22Rv1 (cell line): ENCODE measurements around the gene MMD2.

Experiments used
- H3K27ac ChIP-seq: fragments of 450-650 bp; 2 replicates; pipeline ENCODE4 v1.5.1; 2017
- ZFX ChIP-seq: fragments of 450-650 bp; IDR thresholded peaks from 2 replicates; pipeline ENCODE4 v1.6.1; 2017; ENCODE audit warnings: antibody characterized with exemption, borderline replicate concordance
- TF ChIP-seq, protein P1 (sequence below): fragments of 450-650 bp; IDR thresholded peaks from 2 replicates; pipeline ENCODE4 v1.5.1; 2017; ENCODE audit warnings: mild to moderate bottlenecking

MMD2 gene

DNA sequence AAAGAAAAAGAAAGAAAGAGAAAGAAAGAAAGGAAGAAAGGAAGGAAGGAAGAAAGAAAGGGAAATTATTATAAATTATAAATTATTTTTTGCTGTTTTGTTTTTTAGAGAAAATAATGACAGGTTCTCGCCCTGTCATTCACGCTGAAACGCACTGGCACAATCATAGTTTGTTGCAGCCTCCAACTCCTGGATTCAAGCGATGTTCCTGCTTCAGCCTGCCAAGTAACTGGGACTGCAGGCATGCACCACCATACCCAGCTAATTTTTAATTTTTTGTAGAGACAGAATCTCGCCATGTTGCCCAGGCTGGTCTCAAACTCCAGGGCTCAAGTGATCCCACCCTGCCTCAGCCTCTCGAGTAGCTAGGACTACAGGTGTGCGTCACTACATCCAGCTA, 21.6 kb downstream of the MMD2 start:
- TF ChIP-seq, protein P1, sequence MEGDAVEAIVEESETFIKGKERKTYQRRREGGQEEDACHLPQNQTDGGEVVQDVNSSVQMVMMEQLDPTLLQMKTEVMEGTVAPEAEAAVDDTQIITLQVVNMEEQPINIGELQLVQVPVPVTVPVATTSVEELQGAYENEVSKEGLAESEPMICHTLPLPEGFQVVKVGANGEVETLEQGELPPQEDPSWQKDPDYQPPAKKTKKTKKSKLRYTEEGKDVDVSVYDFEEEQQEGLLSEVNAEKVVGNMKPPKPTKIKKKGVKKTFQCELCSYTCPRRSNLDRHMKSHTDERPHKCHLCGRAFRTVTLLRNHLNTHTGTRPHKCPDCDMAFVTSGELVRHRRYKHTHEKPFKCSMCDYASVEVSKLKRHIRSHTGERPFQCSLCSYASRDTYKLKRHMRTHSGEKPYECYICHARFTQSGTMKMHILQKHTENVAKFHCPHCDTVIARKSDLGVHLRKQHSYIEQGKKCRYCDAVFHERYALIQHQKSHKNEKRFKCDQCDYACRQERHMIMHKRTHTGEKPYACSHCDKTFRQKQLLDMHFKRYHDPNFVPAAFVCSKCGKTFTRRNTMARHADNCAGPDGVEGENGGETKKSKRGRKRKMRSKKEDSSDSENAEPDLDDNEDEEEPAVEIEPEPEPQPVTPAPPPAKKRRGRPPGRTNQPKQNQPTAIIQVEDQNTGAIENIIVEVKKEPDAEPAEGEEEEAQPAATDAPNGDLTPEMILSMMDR, result no peak
- TF ChIP-seq ZFX, result no peak
- H3K27ac ChIP-seq, result no peak overlapping the region

GRCh38 chr7:4934419-4935025, 24.5 kb downstream of the MMD2 start:
- TF ChIP-seq, protein P1, result no peak
- no peak for TF ChIP-seq ZFX
- H3K27ac ChIP-seq, result no peak overlapping the region

DNA sequence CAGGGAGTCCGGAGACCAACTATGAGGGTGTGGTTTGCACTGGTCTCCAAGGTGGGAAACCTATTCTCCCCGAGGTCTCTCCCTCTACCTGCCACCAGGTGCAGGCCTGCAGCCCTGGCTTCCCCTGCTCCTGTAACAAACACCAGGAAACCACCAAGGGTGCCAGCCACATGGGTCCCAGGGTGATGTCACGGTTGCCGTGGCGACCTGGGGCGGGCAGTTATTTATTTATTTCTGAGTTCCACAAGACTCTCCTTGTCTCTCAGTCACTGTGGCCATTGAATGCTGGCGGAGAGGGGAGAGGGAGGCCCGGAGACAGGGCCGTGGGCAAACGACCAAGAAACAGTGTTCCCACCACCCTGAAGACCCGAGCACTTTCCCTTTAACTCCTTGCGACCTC, 27.0 kb downstream of the MMD2 start:
- TF ChIP-seq, protein P1, result no peak
- no peak overlapping the region for H3K27ac ChIP-seq

DNA sequence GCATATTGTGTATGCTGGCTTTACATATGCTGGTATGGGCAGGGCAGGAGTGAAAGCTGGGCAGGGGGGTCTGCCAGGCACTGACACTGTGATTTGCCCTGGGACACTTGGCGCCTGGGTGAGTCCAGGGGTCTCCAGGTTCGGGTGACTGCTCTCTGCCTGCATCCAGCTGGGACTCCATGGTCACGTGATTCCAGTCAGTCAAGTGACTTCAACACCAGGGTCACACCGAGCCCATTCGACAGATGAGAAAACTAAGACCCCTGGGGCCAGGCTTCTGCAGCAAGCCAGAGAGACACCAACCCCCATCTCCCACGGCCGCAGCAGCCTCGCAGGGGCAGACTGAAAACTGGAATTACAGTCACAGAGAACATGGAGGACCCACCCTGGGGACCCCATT, 30.0 kb downstream of the MMD2 start:
- H3K27ac ChIP-seq, result no peak overlapping the region
- TF ChIP-seq, protein P1, result no peak
- TF ChIP-seq ZFX, result no peak

- no peak overlapping the region for H3K27ac ChIP-seq
Measured at GRCh38 chr7:4928445-4928844, 30.5 kb downstream of the MMD2 start.

DNA sequence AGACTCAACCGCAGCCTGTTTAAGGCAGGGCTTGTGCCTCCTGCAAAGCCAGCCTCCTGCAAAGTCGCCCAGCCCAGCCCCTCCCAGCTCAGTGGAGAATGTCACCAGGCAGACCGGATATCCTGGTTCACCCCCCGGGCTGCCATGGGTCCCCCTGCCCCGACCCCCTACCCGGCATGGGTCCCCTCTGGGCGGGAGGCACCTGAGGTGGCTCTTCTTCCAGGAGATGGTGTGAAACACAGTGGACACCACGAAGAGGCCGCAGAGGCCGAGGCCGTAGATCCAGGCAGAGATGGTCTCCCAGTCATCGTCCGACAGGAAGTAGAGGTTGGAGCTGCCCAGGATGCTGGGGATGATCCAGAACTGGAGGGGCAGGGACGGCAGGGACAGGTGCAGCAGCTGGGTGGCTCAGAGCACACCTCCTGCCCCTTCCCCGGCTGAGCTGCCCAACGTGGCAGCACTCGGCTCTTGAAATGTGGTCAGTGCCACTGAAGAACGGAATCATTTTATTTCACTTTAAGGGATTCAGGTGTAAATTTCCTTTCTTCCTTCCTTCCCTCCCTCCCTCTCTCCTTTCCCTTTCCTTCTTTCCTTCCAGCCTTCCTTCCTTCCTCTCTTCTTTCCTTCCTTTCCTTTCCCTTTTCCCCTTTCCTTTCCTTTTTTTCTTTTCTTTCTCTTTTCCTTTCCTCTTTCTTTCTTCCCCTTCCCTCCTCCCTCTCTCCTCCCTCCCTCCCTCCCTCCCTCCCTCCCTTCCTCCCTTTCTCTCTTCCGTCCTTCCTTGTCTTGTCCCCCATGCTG, 38.8 kb downstream of the MMD2 start:
- no peak for TF ChIP-seq ZFX
- TF ChIP-seq, protein P1, result no peak
- no peak overlapping the region for H3K27ac ChIP-seq

More at GRCh38 chr7:4928445-4928844, 30.5 kb downstream of the MMD2 start:
- TF ChIP-seq, protein P1, result no peak

DNA sequence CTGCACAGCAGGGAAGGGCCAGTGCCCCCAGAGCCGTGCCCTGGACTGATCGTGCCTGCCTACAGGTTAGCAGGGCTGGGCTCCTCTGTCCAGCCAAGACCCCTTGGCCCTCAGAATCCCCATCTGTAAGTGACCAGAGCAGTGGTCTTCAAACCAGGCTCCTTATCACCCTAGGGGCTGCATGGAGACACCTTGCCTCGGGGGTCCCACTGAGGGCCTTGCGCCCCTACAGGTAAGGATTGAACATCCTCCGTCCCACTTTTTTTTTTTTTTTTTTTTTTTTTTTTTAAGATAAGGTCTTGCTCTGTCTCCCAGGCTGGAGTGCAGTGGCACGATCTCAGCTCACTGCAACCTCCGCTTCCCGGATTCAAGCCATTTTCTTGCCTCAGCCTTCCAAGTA, 42.9 kb downstream of the MMD2 start:
- no peak overlapping the region for H3K27ac ChIP-seq
- TF ChIP-seq, protein P1, result peak; percentile 5; the same call in 1 of the 2 replicates
- TF ChIP-seq ZFX, result no peak
